Gastroesophageal sphincter (tissue), 4 donors: ENCODE measurements around the gene AKAP6. TPM values are rescaled to one million over a fixed set of nuclear protein-coding genes. Genes with fewer than 3 reads are reported as not detected.

ENCODE experiments used
- ATAC-seq: fragments of 150-250 bp; one replicate; pipeline ENCODE4 v1.9.1; 2016; ENCODE audit warnings: mild to moderate bottlenecking, moderate library complexity
- H3K27ac ChIP-seq, 4 donors: fragments of 200-600 bp; sonication (generic) in 3 of 4; 1 replicate in 3 of 4; 2 replicates in 1 of 4; pipeline ENCODE4 v1.5.1; 2016 to 2019
- H3K27me3 ChIP-seq: fragments of 200-600 bp; sonication (generic); one replicate; pipeline ENCODE4 v1.5.1; 2019
- H3K36me3 ChIP-seq, 2 donors: fragments of 200-600 bp; sonication (generic); one replicate each; pipeline ENCODE4 v1.5.1; 2019; ENCODE audit warnings: control low read depth in 1 of 2
- H3K4me1 ChIP-seq, 3 donors: fragments of 200-600 bp; sonication (generic); 1 replicate in 2 of 3; 2 replicates in 1 of 3; pipeline ENCODE4 v1.5.1; 2016 to 2019; ENCODE audit warnings: control low read depth in 2 of 3
- H3K4me3 ChIP-seq, 2 donors: fragments of 200-600 bp; sonication (generic); one replicate each; pipeline ENCODE4 v1.5.1; 2019; ENCODE audit warnings: mild to moderate bottlenecking in 1 of 2, moderate library complexity in 1 of 2
- H3K9me3 ChIP-seq, 3 donors: fragments of 200-600 bp; sonication (generic); one replicate each; pipeline ENCODE4 v1.5.1; 2017 to 2019; ENCODE audit warnings: control low read depth in 2 of 3
- CTCF ChIP-seq, 4 experiments: fragments of 200-600 bp in 2 of 4; fragments of 450-650 bp in 2 of 4; sonication (generic) in 1 of 4; IDR thresholded peaks; one replicate each; pipeline ENCODE4 v1.5.1; 2017 to 2019; ENCODE audit warnings: antibody characterized with exemption in 4 of 4, mild to moderate bottlenecking in 2 of 4, moderate library complexity in 2 of 4
- EP300 ChIP-seq: sonication (generic); formaldehyde crosslinking; IDR thresholded peaks from one replicate; pipeline ENCODE4 v1.6.1; 2017; ENCODE audit warnings: antibody characterized with exemption, mild to moderate bottlenecking
- POLR2A ChIP-seq, 2 donors: fragments of 450-650 bp; IDR thresholded peaks; one replicate each; pipeline ENCODE4 v1.6.1; 2017; ENCODE audit warnings: antibody characterized with exemption in 2 of 2, mild to moderate bottlenecking in 2 of 2, moderate library complexity in 1 of 2
- POLR2AphosphoS5 ChIP-seq: sonication (generic); formaldehyde crosslinking; IDR thresholded peaks from one replicate; pipeline ENCODE4 v1.6.1; 2017; ENCODE audit warnings: antibody characterized with exemption
- WGBS, 2 donors: methylation state at CpG; one replicate each; pipeline ENCODE4 v1.1.5; 2018; ENCODE audit warnings: low coverage in 1 of 2; 5-methylcytosine and 5-hydroxymethylcytosine counted together
- total RNA-seq, 4 donors: library from RNA; depleted of rRNA; stranded (reverse); fragments of >200 nt; gene quantifications; one replicate each; pipeline ENCODE4 v1.1.0, GENCODE V29; 2016

The AKAP6 gene
- total RNA-seq, 4 donors from 2014 or later = 33.1 to 65.4 (median 45.0) TPM

- H3K9me3 ChIP-seq = no peaks in the 10 kb centered on the region
- no peak overlapping the region for H3K4me3 ChIP-seq
- no peak overlapping the region for H3K27ac ChIP-seq
- TF ChIP-seq POLR2AphosphoS5 (no peak), CTCF (IDR thresholded peaks at IDR 0.05) (no peak)
- H3K27me3 ChIP-seq = no peaks in the 10 kb centered on the region
- 69 to 80% methylated on average over 2 to 3 of the region's 3 CpGs for WGBS, 2 donors
- ATAC-seq = no peak
- peaks cover 0 to 4% (median 0%) of the 10 kb centered on the region in 3 donors for H3K4me1 ChIP-seq
- H3K36me3 ChIP-seq = no peaks in the 10 kb centered on the region
Observed at GRCh38 chr14:32354716-32355115, 25.6 kb downstream of the AKAP6 start.

- 29 to 71% methylated on average over 3 of the region's 3 CpGs for WGBS, 2 donors
- ATAC-seq = no peak
- H3K36me3 ChIP-seq = no peaks in the 10 kb centered on the region
- no peak overlapping the region for H3K4me3 ChIP-seq
- H3K9me3 ChIP-seq = no peaks in the 10 kb centered on the region
- no peak overlapping the region for H3K27ac ChIP-seq
- TF ChIP-seq EP300 (no peak), POLR2AphosphoS5 (no peak), POLR2A (IDR thresholded peaks at IDR 0.05) (no peak), CTCF (IDR thresholded peaks at IDR 0.05) (no peak)
- H3K4me1 ChIP-seq = peaks cover 0 to 4% (median 0%) of the 10 kb centered on the region in 3 donors
- no peaks in the 10 kb centered on the region for H3K27me3 ChIP-seq
Observed at GRCh38 chr14:32358781-32359180, 29.7 kb downstream of the AKAP6 start.

- TF ChIP-seq POLR2AphosphoS5 (no peak), POLR2A (IDR thresholded peaks at IDR 0.05) (no peak), CTCF (IDR thresholded peaks at IDR 0.05) (no peak), EP300 (no peak)
- Histone ChIP-seq H3K36me3 (no peaks in the 10 kb centered on the region), H3K4me3 (no peak overlapping the region), H3K27me3 (no peaks in the 10 kb centered on the region), H3K4me1 (peaks cover 0 to 13% (median 0%) of the 10 kb centered on the region in 3 donors), H3K27ac (no peak overlapping the region), H3K9me3 (no peaks in the 10 kb centered on the region)
- WGBS, 2 donors = 100% methylated on average over 2 of the region's 2 CpGs
- ATAC-seq = no peak
Observed at GRCh38 chr14:32361674-32362073, 32.6 kb downstream of the AKAP6 start.

GRCh38 chr14:32363761-32364160 lies 34.7 kb downstream of the AKAP6 start:
- Histone ChIP-seq H3K27ac (no peak overlapping the region), H3K4me1 (peaks cover 0 to 19% (median 0%) of the 10 kb centered on the region in 3 donors), H3K4me3 (no peak overlapping the region), H3K36me3 (no peaks in the 10 kb centered on the region), H3K9me3 (no peaks in the 10 kb centered on the region), H3K27me3 (no peaks in the 10 kb centered on the region)
- no peak for TF ChIP-seq POLR2AphosphoS5
- TF ChIP-seq CTCF (IDR thresholded peaks at IDR 0.05) = no peak
- no peak for TF ChIP-seq POLR2A (IDR thresholded peaks at IDR 0.05)
- TF ChIP-seq EP300 = no peak
- 86 to 87% methylated on average over 1 to 4 of the region's 4 CpGs for WGBS, 2 donors
- ATAC-seq = no peak

- no peaks in the 10 kb centered on the region for H3K9me3 ChIP-seq
- peaks cover 0 to 15% (median 0%) of the 10 kb centered on the region in 3 donors for H3K4me1 ChIP-seq
- H3K4me3 ChIP-seq = no peak overlapping the region
- H3K27me3 ChIP-seq = no peaks in the 10 kb centered on the region
- TF ChIP-seq CTCF (IDR thresholded peaks at IDR 0.05) = no peak
- no peak for TF ChIP-seq EP300
- WGBS, 2 donors = 90 to 100% methylated on average over 1 of the region's 1 CpG
- no peak overlapping the region for H3K27ac ChIP-seq
- H3K36me3 ChIP-seq = no peaks in the 10 kb centered on the region
- no peak for ATAC-seq
Observed at GRCh38 chr14:32364941-32365340, 35.8 kb downstream of the AKAP6 start.
